ENCODE results near the gene PDCD11. TPM values are rescaled to one million over a fixed set of nuclear protein-coding genes. Genes with fewer than 3 reads are reported as not detected.

Gene PDCD11
- total RNA-seq, 1 experiment from 2014 or later: 33.0 TPM

GRCh38 chr10:103449208-103450144 is 53.0 kb downstream of the PDCD11 start:
- BruUV-seq (replicated peaks): no TSS peak
- H3K27ac Mint-ChIP-seq (ENCODE audit: unreplicated experiment): no peak overlapping the region
- no peaks in the 10 kb centered on the region for H3K27me3 Mint-ChIP-seq (ENCODE audit: unreplicated experiment)
- H3K4me3 Mint-ChIP-seq (ENCODE audit: low read depth, unreplicated experiment): no peak overlapping the region
- CTCF ChIA-PET: no interaction called here
- TF ChIP-seq CTCF (IDR thresholded peaks at IDR 0.05; ENCODE audit: unreplicated experiment): no peak
- no peaks in the 10 kb centered on the region for H3K9me3 Mint-ChIP-seq (ENCODE audit: low read depth, unreplicated experiment)
- intact Hi-C loops (cut with micrococcal nuclease; ENCODE audit: unreplicated experiment): no loop called here
- no peak for DNase-seq
- H3K4me1 Mint-ChIP-seq (ENCODE audit: low read depth, unreplicated experiment): peaks cover 18% of the 10 kb centered on the region
- peaks cover 15% of the 10 kb centered on the region for H3K36me3 Mint-ChIP-seq (ENCODE audit: insufficient read depth, unreplicated experiment)

- TF ChIP-seq CTCF (IDR thresholded peaks at IDR 0.05; ENCODE audit: unreplicated experiment): no peak
- peaks cover 15% of the 10 kb centered on the region for H3K36me3 Mint-ChIP-seq (ENCODE audit: insufficient read depth, unreplicated experiment)
- H3K4me1 Mint-ChIP-seq (ENCODE audit: low read depth, unreplicated experiment): peaks cover 18% of the 10 kb centered on the region
- CTCF ChIA-PET: no interaction called here
- no peak overlapping the region for H3K4me3 Mint-ChIP-seq (ENCODE audit: low read depth, unreplicated experiment)
- H3K9me3 Mint-ChIP-seq (ENCODE audit: low read depth, unreplicated experiment): no peaks in the 10 kb centered on the region
- H3K27me3 Mint-ChIP-seq (ENCODE audit: unreplicated experiment): no peaks in the 10 kb centered on the region
- DNase-seq: no peak
- intact Hi-C loops (cut with micrococcal nuclease; ENCODE audit: unreplicated experiment): no loop called here
- H3K27ac Mint-ChIP-seq (ENCODE audit: unreplicated experiment): no peak overlapping the region
- no TSS peak for BruUV-seq (replicated peaks)
Measured at GRCh38 chr10:103450201-103450695, 53.8 kb downstream of the PDCD11 start.

GRCh38 chr10:103451091-103451813 is 54.8 kb downstream of the PDCD11 start:
- peak overlapping the region; percentile 13 for H3K4me3 Mint-ChIP-seq (ENCODE audit: low read depth, unreplicated experiment)
- intact Hi-C loops (cut with micrococcal nuclease; ENCODE audit: unreplicated experiment): no loop called here
- CTCF ChIA-PET: interaction anchor here (0.6 kb wide), 1 partner anchor 329 kb away, joined by 5 read pairs; no protein-coding TSS in a partner anchor

More at GRCh38 chr10:103451091-103451813, 54.8 kb downstream of the PDCD11 start:
- Mint-ChIP-seq H3K27ac (ENCODE audit: unreplicated experiment) (no peak overlapping the region), H3K9me3 (ENCODE audit: low read depth, unreplicated experiment) (no peaks in the 10 kb centered on the region), H3K4me1 (ENCODE audit: low read depth, unreplicated experiment) (peaks cover 18% of the 10 kb centered on the region), H3K36me3 (ENCODE audit: insufficient read depth, unreplicated experiment) (peaks cover 15% of the 10 kb centered on the region), H3K27me3 (ENCODE audit: unreplicated experiment) (no peaks in the 10 kb centered on the region)
- no TSS peak for BruUV-seq (replicated peaks)
- DNase-seq: peak; percentile 55
- TF ChIP-seq CTCF (IDR thresholded peaks at IDR 0.05; ENCODE audit: unreplicated experiment): no peak
